IMR-90 (cell line): Measurements from ENCODE around the gene TOP2B. TPM values are rescaled to one million over a fixed set of nuclear protein-coding genes. Genes with fewer than 3 reads are reported as not detected.

ENCODE experiments used
- ATAC-seq: fragments of 200-7000 bp; cut with Tn5 transposase; 2 replicates; pipeline ENCODE4 v1.9.1; 2020; ENCODE audit warnings: low read depth, mild to moderate bottlenecking, moderate library complexity
- BruUV-seq: library from RNA; stranded (reverse); fragments of 400-500 nt; replicated peaks from 2 replicates; lab custom pipeline; 2021; lab: Mats Ljungman, UMichigan
- CTCF ChIA-PET: fragments of 300-600 bp; formaldehyde crosslinking; extraction: SDS; loops from one replicate; lab custom pipeline; 2021; ENCODE audit warnings: antibody characterized with exemption; lab: Yijun Ruan, JAX
- POLR2A ChIA-PET: fragments of 300-600 bp; sonication (Branson Sonifier 250); formaldehyde crosslinking; loops from one replicate; lab custom pipeline; 2022; ENCODE audit warnings: antibody characterized with exemption; ENCODE audit not compliant: unreplicated experiment; lab: Charles Lee
- DNase-seq: peaks from one replicate; pipeline ENCODE4 v3.0.0; 2013
- H2AFZ ChIP-seq: replicated peaks from 2 replicates; pipeline ENCODE3; 2013; ENCODE audit warnings: low read length, mild to moderate bottlenecking; ENCODE audit not compliant: poor library complexity
- H2AK5ac ChIP-seq: 2 replicates; pipeline ENCODE4 v1.6.1; 2013; ENCODE audit warnings: low read depth, low read length, inconsistent platforms
- H2AK9ac ChIP-seq: replicated peaks from 2 replicates; pipeline ENCODE3; 2013; ENCODE audit warnings: mild to moderate bottlenecking, low read depth, low read length, moderate library complexity; ENCODE audit not compliant: poor library complexity
- H2BK120ac ChIP-seq: 2 replicates; pipeline ENCODE4 v1.6.1; 2013; ENCODE audit warnings: low read depth, low read length, inconsistent platforms
- H2BK15ac ChIP-seq: 3 replicates; pipeline ENCODE4 v1.6.1; 2013; ENCODE audit warnings: low read depth, low read length, inconsistent platforms
- H2BK20ac ChIP-seq: 2 replicates; pipeline ENCODE4 v1.6.1; 2013; ENCODE audit warnings: low read depth, mild to moderate bottlenecking, inconsistent platforms, low read length, moderate library complexity
- H2BK5ac ChIP-seq: 2 replicates; pipeline ENCODE4 v1.6.1; 2013; ENCODE audit warnings: mild to moderate bottlenecking, low read depth, low read length, inconsistent platforms; ENCODE audit not compliant: poor library complexity, severe bottlenecking
- H3K14ac ChIP-seq: replicated peaks from 2 replicates; pipeline ENCODE4 v1.6.1; 2013; ENCODE audit warnings: low read depth, low read length, inconsistent platforms
- H3K18ac ChIP-seq: 2 replicates; pipeline ENCODE4 v1.6.1; 2013; ENCODE audit warnings: low read depth, low read length, control low read depth
- H3K23ac ChIP-seq: 2 replicates; pipeline ENCODE4 v1.6.1; 2013; ENCODE audit warnings: low read depth, low read length, inconsistent platforms
- H3K27ac ChIP-seq: 2 replicates; pipeline ENCODE4 v1.5.1; 2013; ENCODE audit warnings: mild to moderate bottlenecking, control low read depth, low read length; ENCODE audit not compliant: insufficient read depth
- H3K27me3 ChIP-seq: 2 replicates; pipeline ENCODE4 v1.6.1; 2013; ENCODE audit warnings: low read length; ENCODE audit not compliant: control insufficient read depth, insufficient read depth
- H3K36me3 ChIP-seq: 2 replicates; pipeline ENCODE4 v1.6.1; 2013; ENCODE audit warnings: low read length, mixed read lengths; ENCODE audit not compliant: control insufficient read depth, insufficient read depth
- H3K4ac ChIP-seq: 2 replicates; pipeline ENCODE4 v1.6.1; 2013; ENCODE audit warnings: low read depth, low read length, inconsistent platforms
- H3K4me1 ChIP-seq: 2 replicates; pipeline ENCODE4 v1.6.1; 2013; ENCODE audit warnings: low read length, mixed read lengths; ENCODE audit not compliant: control insufficient read depth, insufficient read depth
- H3K4me2 ChIP-seq: 2 replicates; pipeline ENCODE4 v1.6.1; 2013; ENCODE audit warnings: low read depth, mild to moderate bottlenecking, control low read depth, low read length, moderate library complexity
- H3K4me3 ChIP-seq: 2 replicates; pipeline ENCODE4 v1.5.1; 2013; ENCODE audit warnings: low read depth, mild to moderate bottlenecking, control low read depth, low read length, moderate library complexity; ENCODE audit not compliant: insufficient read depth
- H3K56ac ChIP-seq: 2 replicates; pipeline ENCODE4 v1.6.1; 2013; ENCODE audit warnings: low read length, inconsistent platforms; ENCODE audit not compliant: insufficient read depth; ENCODE audit errors: extremely low read depth
- H3K79me1 ChIP-seq, 2 experiments: 2 replicates each; pipeline ENCODE4 v1.6.1; 2013; ENCODE audit warnings: low read length in 2 of 2, inconsistent platforms in 1 of 2, low read depth in 1 of 2
- H3K9ac ChIP-seq: 2 replicates; pipeline ENCODE4 v1.6.1; 2013; ENCODE audit warnings: low read depth, low read length, control low read depth
- H3K9me1 ChIP-seq: 2 replicates; pipeline ENCODE4 v1.6.1; 2013; ENCODE audit warnings: low read length, inconsistent platforms; ENCODE audit not compliant: insufficient read depth
- H3K9me3 ChIP-seq: 2 replicates; pipeline ENCODE4 v1.6.1; 2013; ENCODE audit warnings: low read length; ENCODE audit not compliant: control insufficient read depth, insufficient read depth
- H4K20me1 ChIP-seq: 2 replicates; pipeline ENCODE4 v1.6.1; 2013; ENCODE audit warnings: low read length, inconsistent platforms; ENCODE audit not compliant: insufficient read depth
- H4K5ac ChIP-seq: 2 replicates; pipeline ENCODE4 v1.6.1; 2013; ENCODE audit warnings: mild to moderate bottlenecking, low read depth, low read length, control low read depth
- H4K8ac ChIP-seq, 2 experiments: 2 replicates each; pipeline ENCODE4 v1.6.1; 2013; ENCODE audit warnings: low read depth in 2 of 2, low read length in 2 of 2, control low read depth in 1 of 2, inconsistent platforms in 1 of 2
- H4K91ac ChIP-seq: 2 replicates; pipeline ENCODE4 v1.6.1; 2013; ENCODE audit warnings: low read depth, low read length, inconsistent platforms; ENCODE audit not compliant: insufficient read depth
- FOS ChIP-seq: fragments of 150-350 bp; IDR thresholded peaks from 2 replicates; pipeline ENCODE4 v1.6.1; 2016; ENCODE audit warnings: low read depth, low read length
- MXI1 ChIP-seq: IDR thresholded peaks from 2 replicates; pipeline ENCODE4 v1.6.1; 2012; ENCODE audit warnings: low read depth, mild to moderate bottlenecking, low read length, moderate library complexity, borderline replicate concordance
- NFE2L2 ChIP-seq: fragments of 150-350 bp; IDR thresholded peaks from 2 replicates; pipeline ENCODE4 v1.6.1; 2016; ENCODE audit warnings: low read depth, mild to moderate bottlenecking, low read length
- POLR2A ChIP-seq: IDR thresholded peaks from 2 replicates; pipeline ENCODE4 v1.6.1; 2012; ENCODE audit warnings: mild to moderate bottlenecking, low read depth, low read length
- RCOR1 ChIP-seq: IDR thresholded peaks from 2 replicates; pipeline ENCODE4 v1.6.1; 2012; ENCODE audit warnings: mild to moderate bottlenecking, low read length, improper control_type of control experiment; ENCODE audit not compliant: insufficient replicate concordance
- SMC3 ChIP-seq: fragments of 150-350 bp; IDR thresholded peaks from 2 replicates; pipeline ENCODE4 v1.6.1; 2016; ENCODE audit warnings: low read depth, mild to moderate bottlenecking, antibody characterized with exemption, low read length, moderate library complexity
- WGBS, 2 experiments: methylation state at CpG; one replicate each; pipeline versions ENCODE4 v1.1.5 to v1.1.7; 2013; ENCODE audit warnings: missing lambda C conversion rate in 2 of 2; ENCODE audit not compliant: insufficient read length in 1 of 2; ENCODE audit errors: extremely low coverage in 2 of 2; 5-methylcytosine and 5-hydroxymethylcytosine counted together
- dilution Hi-C: fragments of 300-500 bp; cut with HindIII; formaldehyde crosslinking; loops from one replicate; pipeline ENCODE4 v1.14.3; 2018; ENCODE audit warnings: low sequenced_read_pairs; ENCODE audit not compliant: unreplicated experiment
- in situ Hi-C: fragments of 300-500 bp; cut with MboI; formaldehyde crosslinking; loops from 3 replicates; pipeline ENCODE4 v1.14.3; 2019; ENCODE audit warnings: low sequenced_read_pairs, inconsistent platforms, mixed read lengths
- intact Hi-C: fragments of 100-400 bp; cut with micrococcal nuclease; formaldehyde crosslinking; loops from 2 replicates; pipeline ENCODE4 v1.10.0; 2022
- polyA plus RNA-seq, 3 experiments: library from polyadenylated mRNA; depleted of rRNA; stranded (reverse); fragments of >200 nt; gene quantifications; 2 replicates each; pipeline ENCODE4 v1.2.3, GENCODE V29; 2012; ENCODE audit warnings: low replicate concordance in 1 of 3
- total RNA-seq: library from RNA; depleted of rRNA; stranded (reverse); fragments of >200 nt; gene quantifications from 2 replicates; pipeline ENCODE4 v1.2.3, GENCODE V29; 2012
- TF ChIP-seq, protein P1 (sequence below): fragments of 150-350 bp; IDR thresholded peaks from 2 replicates; pipeline ENCODE4 v1.6.1; 2016; ENCODE audit warnings: low read depth, mild to moderate bottlenecking, low read length, moderate library complexity, borderline replicate concordance
- TF ChIP-seq, protein P2 (sequence below): fragments of 150-350 bp; IDR thresholded peaks from 2 replicates; pipeline ENCODE4 v1.6.1; 2017; ENCODE audit warnings: mild to moderate bottlenecking, antibody characterized with exemption, low read length, low read depth

TOP2B gene
- total and polyA plus RNA-seq, 2 of the 4 experiments (the other 2 are of a cell fraction), result 45.5 to 53.4 TPM

GRCh38 chr3:25571285-25571684 lies 93.4 kb downstream of the TOP2B start (continued):
- TF ChIP-seq, protein P1, sequence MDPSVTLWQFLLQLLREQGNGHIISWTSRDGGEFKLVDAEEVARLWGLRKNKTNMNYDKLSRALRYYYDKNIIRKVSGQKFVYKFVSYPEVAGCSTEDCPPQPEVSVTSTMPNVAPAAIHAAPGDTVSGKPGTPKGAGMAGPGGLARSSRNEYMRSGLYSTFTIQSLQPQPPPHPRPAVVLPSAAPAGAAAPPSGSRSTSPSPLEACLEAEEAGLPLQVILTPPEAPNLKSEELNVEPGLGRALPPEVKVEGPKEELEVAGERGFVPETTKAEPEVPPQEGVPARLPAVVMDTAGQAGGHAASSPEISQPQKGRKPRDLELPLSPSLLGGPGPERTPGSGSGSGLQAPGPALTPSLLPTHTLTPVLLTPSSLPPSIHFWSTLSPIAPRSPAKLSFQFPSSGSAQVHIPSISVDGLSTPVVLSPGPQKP, result no peak

DNA sequence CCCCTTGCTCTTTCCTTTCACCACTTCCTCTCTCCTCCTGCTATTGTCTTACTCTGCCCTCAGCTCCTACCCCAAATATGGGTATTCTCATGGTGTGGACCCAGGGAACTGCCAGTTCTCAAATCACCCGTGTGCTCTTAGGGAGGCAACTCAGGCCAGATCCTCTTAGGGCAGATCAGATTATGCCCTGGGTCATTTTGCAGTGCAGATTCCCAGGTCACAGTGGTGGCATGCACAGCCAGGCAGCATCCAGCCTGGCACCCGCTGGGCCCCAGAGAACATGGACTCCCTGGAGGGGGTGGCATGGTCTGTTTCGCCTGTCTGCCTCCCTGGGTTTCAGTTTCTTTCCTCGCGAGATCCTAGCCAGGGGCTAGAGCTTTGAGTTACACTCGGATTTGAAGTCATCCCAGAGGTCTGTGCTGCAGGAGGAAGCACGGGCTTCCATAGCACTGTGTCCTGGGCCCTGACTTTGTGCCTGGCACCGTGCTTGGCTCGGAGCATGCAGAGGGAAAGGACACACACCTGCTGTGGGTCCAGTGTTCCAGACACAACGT lies 96.1 kb downstream of the TOP2B start:
- Histone ChIP-seq H2BK15ac (no peak overlapping the region), H3K79me1 (no peaks in the 10 kb centered on the region), H3K14ac (no peak overlapping the region), H3K23ac (no peak overlapping the region), H3K4me1 (peaks cover 6% of the 10 kb centered on the region), H3K56ac (no peak overlapping the region), H4K91ac (no peak overlapping the region), H4K5ac (no peak overlapping the region), H2BK120ac (no peak overlapping the region), H3K4me2 (no peak overlapping the region), H3K9ac (no peak overlapping the region), H2BK20ac (no peak overlapping the region), H4K20me1 (no peaks in the 10 kb centered on the region), H3K9me3 (no peaks in the 10 kb centered on the region), H2AK9ac (no peak overlapping the region), H3K36me3 (no peaks in the 10 kb centered on the region), H4K8ac (no peak overlapping the region), H2BK5ac (no peak overlapping the region), H3K27ac (no peak overlapping the region), H2AFZ (peak overlapping the region; percentile 47), H3K18ac (no peak overlapping the region), H2AK5ac (no peak overlapping the region), H3K4me3 (no peak overlapping the region), H3K9me1 (peaks cover 4% of the 10 kb centered on the region; the same call in 1 of the 2 replicates), H3K27me3 (no peaks in the 10 kb centered on the region), H3K4ac (no peak overlapping the region)
- intact Hi-C loops (no loop called here), dilution Hi-C loops (no loop called here), in situ Hi-C loops (no loop called here)
- BruUV-seq, result no TSS peak
- TF ChIP-seq RCOR1, result no peak
- no peak for TF ChIP-seq MXI1
- TF ChIP-seq FOS, result no peak
- no peak for TF ChIP-seq NFE2L2
- TF ChIP-seq POLR2A, result no peak
- no peak for TF ChIP-seq SMC3
- TF ChIP-seq, protein P2, sequence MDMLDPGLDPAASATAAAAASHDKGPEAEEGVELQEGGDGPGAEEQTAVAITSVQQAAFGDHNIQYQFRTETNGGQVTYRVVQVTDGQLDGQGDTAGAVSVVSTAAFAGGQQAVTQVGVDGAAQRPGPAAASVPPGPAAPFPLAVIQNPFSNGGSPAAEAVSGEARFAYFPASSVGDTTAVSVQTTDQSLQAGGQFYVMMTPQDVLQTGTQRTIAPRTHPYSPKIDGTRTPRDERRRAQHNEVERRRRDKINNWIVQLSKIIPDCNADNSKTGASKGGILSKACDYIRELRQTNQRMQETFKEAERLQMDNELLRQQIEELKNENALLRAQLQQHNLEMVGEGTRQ, result no peak
- CTCF ChIA-PET, result interaction anchor here (1.1 kb wide), 1 partner anchor 25 kb away, joined by 3 read pairs; no protein-coding TSS in a partner anchor
- DNase-seq (no peak), ATAC-seq (no peak)
- WGBS, 2 experiments, result 95% methylated on average over 5 of the region's 10 CpGs; no CpG with 5 or more reads in 1 of the 2 experiments
- POLR2A ChIA-PET, result no interaction called here
